GM19324 (cell line): ENCODE measurements around the gene AKR7A2.
"Not testable (repeated sequence)": the region's sequence is repeated elsewhere in the genome, so short reads cannot be mapped to it uniquely, and the experiment has no call there.

ENCODE experiments used
- ATAC-seq: cut with Tn5 transposase; IDR thresholded peaks from one replicate; pipeline ENCODE4 v1.9.1; 2021; ENCODE audit warnings: mild to moderate bottlenecking, moderate library complexity; ENCODE audit not compliant: unreplicated experiment, low FRiP score

Gene AKR7A2

DNA sequence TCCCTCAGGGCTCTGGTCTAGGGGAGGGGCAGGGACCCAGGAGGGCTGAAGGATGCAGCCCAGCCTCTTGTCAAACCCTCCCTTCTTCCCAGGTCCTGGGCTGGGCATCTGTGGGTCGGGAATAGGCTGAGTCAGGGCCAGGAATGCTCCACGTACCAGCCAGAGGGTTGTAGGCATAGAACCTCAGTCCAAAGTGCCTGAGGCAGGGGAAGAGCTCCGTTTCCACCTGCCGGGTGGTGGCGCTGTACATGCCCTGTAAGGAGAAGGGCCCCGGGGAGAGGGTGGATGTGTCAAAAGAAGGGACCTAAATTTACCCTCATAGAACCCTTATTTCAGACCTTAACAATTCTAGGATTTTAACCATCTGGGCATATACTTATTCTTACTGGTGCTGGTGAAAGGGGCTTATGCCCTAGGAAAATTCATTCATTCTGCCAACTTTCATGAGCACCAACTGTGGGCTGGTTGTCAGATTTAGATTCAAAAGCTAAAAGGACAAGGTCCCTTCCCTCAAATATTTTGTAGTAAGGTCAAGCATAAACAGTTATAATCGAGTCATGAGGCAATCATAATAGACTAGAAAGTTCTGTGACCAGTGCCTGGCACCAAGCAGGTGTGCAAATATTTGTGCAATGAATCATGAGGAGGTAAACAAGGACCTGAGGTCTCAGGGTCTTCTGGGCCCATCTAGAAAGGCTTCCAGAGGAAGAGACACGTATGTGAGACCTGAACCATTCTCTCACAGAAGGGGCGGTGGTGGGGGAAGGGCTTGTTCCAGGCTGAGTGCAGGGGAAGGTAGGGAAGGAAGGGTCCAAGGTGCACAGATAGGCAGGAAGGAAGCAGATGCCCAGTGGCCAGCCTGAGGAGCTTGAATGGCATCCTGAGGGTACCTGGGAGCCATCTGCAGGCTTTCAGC, 42.3 kb downstream of the AKR7A2 start:
- not testable (repeated sequence) for ATAC-seq

DNA sequence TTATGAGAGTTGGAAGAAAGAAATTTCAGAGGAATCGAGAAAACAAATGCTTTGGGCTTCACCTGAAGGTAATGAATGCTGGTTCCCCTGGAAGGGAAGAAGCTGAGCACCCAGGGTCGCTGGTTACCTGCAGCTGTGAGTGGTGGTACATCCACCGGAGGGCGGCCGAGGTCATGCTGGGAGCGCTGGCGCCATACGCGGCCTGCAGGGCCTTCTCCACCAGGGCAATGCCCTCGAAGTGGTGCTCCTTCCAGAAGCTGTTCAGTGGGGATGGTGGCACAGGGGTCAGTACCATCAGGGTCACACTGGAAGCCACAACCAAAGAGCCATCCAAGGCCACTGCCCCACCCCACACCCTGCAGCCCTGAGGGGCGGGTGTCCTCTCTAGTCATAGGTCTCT, 43.5 kb downstream of the AKR7A2 start:
- ATAC-seq: no peak

- no peak for ATAC-seq
Measured at GRCh38 chr1:19262744-19263143, 49.2 kb downstream of the AKR7A2 start.

DNA sequence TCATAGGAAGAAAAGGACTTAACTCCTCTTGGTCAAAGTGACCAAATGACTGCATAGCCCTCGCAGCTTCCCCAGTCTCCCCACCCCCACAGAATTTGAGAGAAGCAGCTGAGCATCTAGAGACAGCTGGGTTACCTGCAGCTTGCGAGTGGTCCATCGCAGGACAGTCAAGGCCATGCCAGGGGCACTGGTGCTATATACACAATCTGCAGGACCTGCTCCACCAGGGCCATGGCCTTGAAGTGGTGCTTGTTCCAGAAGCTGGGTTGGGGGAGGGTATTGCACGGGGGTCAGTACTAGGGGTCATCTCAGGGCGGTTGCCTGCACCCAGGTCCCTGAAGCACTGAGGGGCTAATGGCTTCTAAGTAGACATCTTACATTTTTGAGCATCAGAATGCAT, 49.9 kb downstream of the AKR7A2 start:
- ATAC-seq: no peak

DNA sequence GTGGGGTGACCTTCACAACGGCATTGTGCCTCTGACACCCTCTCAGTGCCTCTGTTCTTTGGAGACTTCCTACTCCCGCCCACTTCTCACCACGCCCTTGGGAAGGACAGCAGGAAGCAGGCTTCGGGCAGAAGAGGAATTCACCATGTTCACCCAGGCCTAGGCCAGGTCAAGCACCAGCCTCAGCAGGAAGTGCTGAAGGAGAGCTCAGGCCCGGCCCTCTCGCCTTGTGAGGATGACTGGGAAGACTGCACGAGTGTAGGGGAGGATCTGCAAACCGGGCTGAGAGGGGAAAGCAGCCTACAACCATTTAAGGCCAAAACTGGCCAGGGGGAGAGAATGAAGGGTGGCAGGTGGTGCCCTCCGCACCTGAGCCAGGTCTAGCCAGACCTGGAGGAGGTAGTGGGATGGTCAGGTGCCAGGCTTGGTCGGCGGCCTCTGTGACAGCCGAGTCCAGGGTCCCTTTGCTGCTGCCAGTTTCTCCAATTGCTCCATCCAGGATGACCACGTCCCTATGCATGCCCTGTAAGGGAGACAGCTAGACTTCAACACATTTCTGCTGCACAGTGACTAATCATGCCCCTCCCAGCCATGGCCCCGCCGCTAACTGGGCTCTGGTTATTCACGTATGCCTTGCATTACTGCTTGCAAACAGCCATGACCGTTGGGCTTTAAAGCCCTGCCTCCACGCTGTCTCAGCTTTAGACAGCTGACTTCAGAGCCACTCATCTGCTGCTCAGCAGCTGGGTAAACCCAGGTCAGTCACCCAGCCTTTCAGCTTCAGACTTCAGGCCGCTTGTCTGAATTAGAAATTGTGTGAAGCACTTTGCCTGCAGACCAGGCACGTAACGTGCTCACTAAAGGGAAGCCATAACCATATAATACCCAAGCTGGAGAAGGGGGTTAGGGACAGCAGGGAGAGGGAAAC, 51.5 kb downstream of the AKR7A2 start:
- no peak for ATAC-seq

DNA sequence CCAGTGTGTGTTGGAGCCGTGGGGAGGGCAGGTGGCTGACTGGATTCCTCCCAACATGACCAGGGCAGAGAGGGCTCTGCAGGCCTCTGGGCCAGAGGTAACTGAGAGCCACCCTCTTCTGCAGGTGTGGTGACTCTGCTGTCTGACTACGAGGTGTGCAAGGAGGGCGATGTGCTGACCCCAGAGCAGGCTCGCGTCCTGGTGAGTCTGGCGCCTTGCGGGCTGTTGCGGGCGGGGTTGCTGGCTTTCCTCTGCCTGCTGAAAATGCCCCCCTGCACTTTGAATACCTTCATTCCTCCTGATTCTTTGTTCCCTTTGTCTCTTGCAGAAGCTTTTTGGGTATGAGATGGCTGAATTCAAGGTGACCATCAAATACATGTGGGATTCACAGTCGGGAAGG, 53.6 kb downstream of the AKR7A2 start:
- no peak for ATAC-seq

GRCh38 chr1:19257178-19257914, 54.6 kb downstream of the AKR7A2 start:
- no peak for ATAC-seq

DNA sequence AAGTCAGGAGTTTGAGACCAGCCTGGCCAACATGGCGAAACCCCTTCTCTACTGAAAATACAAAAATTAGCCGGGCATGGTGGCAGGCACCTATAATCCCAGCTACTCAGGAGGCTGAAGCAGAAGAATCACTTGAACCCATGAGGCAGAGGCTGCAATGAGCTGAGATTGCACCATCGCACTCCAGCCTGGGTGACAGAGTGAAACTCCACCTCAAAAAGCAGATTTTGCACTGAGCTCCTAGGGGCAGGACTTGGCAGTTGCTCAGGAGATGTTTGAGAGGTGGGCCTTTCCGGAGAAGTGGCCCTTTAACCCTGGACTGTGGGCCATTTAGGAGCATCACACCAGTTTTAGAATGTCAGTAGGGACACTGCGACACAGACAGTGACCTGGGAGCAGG, 55.6 kb downstream of the AKR7A2 start:
- ATAC-seq: not testable (repeated sequence)

- ATAC-seq: no peak
Measured at GRCh38 chr1:19255288-19255687, 56.7 kb downstream of the AKR7A2 start.

DNA sequence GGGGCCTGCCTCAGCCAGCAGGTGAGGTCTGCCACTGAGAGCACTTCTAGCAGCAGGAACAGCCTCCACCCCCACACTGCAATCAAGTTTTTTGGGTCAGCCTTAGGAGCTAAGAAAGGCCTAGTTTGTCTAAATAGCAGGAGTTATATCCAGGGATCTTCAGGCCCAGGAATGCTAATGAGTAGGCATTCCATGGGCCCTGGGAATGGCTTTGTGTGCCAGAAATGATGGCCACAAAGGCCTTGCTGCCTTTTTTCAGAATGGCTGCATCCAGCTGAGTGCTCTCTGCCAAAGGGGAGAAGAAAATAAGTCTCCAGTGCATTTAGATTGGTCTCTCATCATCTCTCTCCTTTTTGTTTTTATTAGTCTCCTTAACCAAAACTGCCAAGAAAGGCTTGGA, 57.5 kb downstream of the AKR7A2 start:
- no peak for ATAC-seq
